ENCODE measurements around the gene PAPPA. TPM values are rescaled to one million over a fixed set of nuclear protein-coding genes. Genes with fewer than 3 reads are reported as not detected.

Gene PAPPA
- total RNA-seq, 2 donors from 2014 or later: 0.37 to 0.52 TPM

- Mint-ChIP-seq H3K4me1 (no peaks in the 10 kb centered on the region), H3K27ac (no peak overlapping the region), H3K27me3 (no peaks in the 10 kb centered on the region), H3K4me3 (no peak overlapping the region), H3K36me3 (ENCODE audit: low read depth) (no peaks in the 10 kb centered on the region)
- no peaks in the 10 kb centered on the region for H3K9me3 ChIP-seq (ENCODE audit: control insufficient read depth, low read length, poor library complexity, severe bottlenecking)
- ATAC-seq (no peak), DNase-seq (no peak)
Measured at GRCh38 chr9:116236979-116237378, 83.4 kb downstream of the PAPPA start.

GRCh38 chr9:116237456-116237855, 83.9 kb downstream of the PAPPA start:
- H3K27me3 Mint-ChIP-seq: no peaks in the 10 kb centered on the region
- H3K27ac Mint-ChIP-seq: no peak overlapping the region
- H3K4me3 Mint-ChIP-seq: no peak overlapping the region
- ATAC-seq (no peak), DNase-seq (no peak)
- no peaks in the 10 kb centered on the region for H3K36me3 Mint-ChIP-seq (ENCODE audit: low read depth)
- no peaks in the 10 kb centered on the region for H3K9me3 ChIP-seq (ENCODE audit: control insufficient read depth, low read length, poor library complexity, severe bottlenecking)
- H3K4me1 Mint-ChIP-seq: no peaks in the 10 kb centered on the region

GRCh38 chr9:116238225-116238624, 84.6 kb downstream of the PAPPA start:
- Mint-ChIP-seq H3K27me3 (no peaks in the 10 kb centered on the region), H3K36me3 (ENCODE audit: low read depth) (no peaks in the 10 kb centered on the region), H3K27ac (no peak overlapping the region), H3K4me3 (no peak overlapping the region), H3K4me1 (no peaks in the 10 kb centered on the region)
- H3K9me3 ChIP-seq (ENCODE audit: control insufficient read depth, low read length, poor library complexity, severe bottlenecking): no peaks in the 10 kb centered on the region
- no peak for DNase-seq
- ATAC-seq: no peak

- H3K9me3 ChIP-seq (ENCODE audit: control insufficient read depth, low read length, poor library complexity, severe bottlenecking): no peaks in the 10 kb centered on the region
- H3K4me3 Mint-ChIP-seq: no peak overlapping the region
- no peak overlapping the region for H3K27ac Mint-ChIP-seq
- no peaks in the 10 kb centered on the region for H3K4me1 Mint-ChIP-seq
- DNase-seq: no peak
- no peaks in the 10 kb centered on the region for H3K27me3 Mint-ChIP-seq
- no peaks in the 10 kb centered on the region for H3K36me3 Mint-ChIP-seq (ENCODE audit: low read depth)
- ATAC-seq: no peak
Measured at GRCh38 chr9:116238776-116239340, 85.3 kb downstream of the PAPPA start.

GRCh38 chr9:116243708-116244107, 90.1 kb downstream of the PAPPA start:
- DNase-seq (no peak), ATAC-seq (no peak)
- peaks cover 4% of the 10 kb centered on the region for H3K27me3 Mint-ChIP-seq
- H3K4me1 Mint-ChIP-seq: no peaks in the 10 kb centered on the region
- no peak overlapping the region for H3K27ac Mint-ChIP-seq
- H3K4me3 Mint-ChIP-seq: no peak overlapping the region
- no peaks in the 10 kb centered on the region for H3K9me3 ChIP-seq (ENCODE audit: control insufficient read depth, low read length, poor library complexity, severe bottlenecking)
- H3K36me3 Mint-ChIP-seq (ENCODE audit: low read depth): no peaks in the 10 kb centered on the region

GRCh38 chr9:116247284-116247683, 93.7 kb downstream of the PAPPA start:
- DNase-seq (no peak), ATAC-seq (no peak)
- H3K9me3 ChIP-seq (ENCODE audit: control insufficient read depth, low read length, poor library complexity, severe bottlenecking): no peaks in the 10 kb centered on the region
- Mint-ChIP-seq H3K4me1 (no peaks in the 10 kb centered on the region), H3K36me3 (ENCODE audit: low read depth) (no peaks in the 10 kb centered on the region), H3K4me3 (no peak overlapping the region), H3K27ac (no peak overlapping the region), H3K27me3 (peaks cover 9% of the 10 kb centered on the region)

- H3K27ac Mint-ChIP-seq: no peak overlapping the region
- no peak for DNase-seq
- no peak overlapping the region for H3K4me3 Mint-ChIP-seq
- H3K27me3 Mint-ChIP-seq: peaks cover 9% of the 10 kb centered on the region
- H3K4me1 Mint-ChIP-seq: no peaks in the 10 kb centered on the region
- no peak for ATAC-seq
- no peaks in the 10 kb centered on the region for H3K36me3 Mint-ChIP-seq (ENCODE audit: low read depth)
- H3K9me3 ChIP-seq (ENCODE audit: control insufficient read depth, low read length, poor library complexity, severe bottlenecking): no peaks in the 10 kb centered on the region
Measured at GRCh38 chr9:116247791-116248374, 94.3 kb downstream of the PAPPA start.

- Mint-ChIP-seq H3K4me3 (no peak overlapping the region), H3K27me3 (peaks cover 9% of the 10 kb centered on the region), H3K27ac (no peak overlapping the region), H3K4me1 (no peaks in the 10 kb centered on the region), H3K36me3 (ENCODE audit: low read depth) (no peaks in the 10 kb centered on the region)
- ATAC-seq (no peak), DNase-seq (no peak)
- no peaks in the 10 kb centered on the region for H3K9me3 ChIP-seq (ENCODE audit: control insufficient read depth, low read length, poor library complexity, severe bottlenecking)
Measured at GRCh38 chr9:116250891-116251290, 97.3 kb downstream of the PAPPA start.

- ATAC-seq (no peak), DNase-seq (no peak)
- no peak overlapping the region for H3K27ac Mint-ChIP-seq
- H3K4me3 Mint-ChIP-seq: no peak overlapping the region
- no peaks in the 10 kb centered on the region for H3K36me3 Mint-ChIP-seq (ENCODE audit: low read depth)
- H3K27me3 Mint-ChIP-seq: peaks cover 9% of the 10 kb centered on the region
- no peaks in the 10 kb centered on the region for H3K4me1 Mint-ChIP-seq
- no peaks in the 10 kb centered on the region for H3K9me3 ChIP-seq (ENCODE audit: control insufficient read depth, low read length, poor library complexity, severe bottlenecking)
Measured at GRCh38 chr9:116251366-116251765, 97.8 kb downstream of the PAPPA start.

- Mint-ChIP-seq H3K4me1 (no peaks in the 10 kb centered on the region), H3K27me3 (no peaks in the 10 kb centered on the region), H3K36me3 (ENCODE audit: low read depth) (no peaks in the 10 kb centered on the region)
Measured at GRCh38 chr9:116260531-116260930, 106.9 kb downstream of the PAPPA start.

GRCh38 chr9:116262448-116262847, 108.9 kb downstream of the PAPPA start:
- Mint-ChIP-seq H3K36me3 (ENCODE audit: low read depth) (no peaks in the 10 kb centered on the region), H3K27me3 (no peaks in the 10 kb centered on the region)
- ATAC-seq: no peak

More at GRCh38 chr9:116260531-116260930, 106.9 kb downstream of the PAPPA start:
- ATAC-seq: no peak
- H3K9me3 ChIP-seq (ENCODE audit: control insufficient read depth, low read length, poor library complexity, severe bottlenecking): no peaks in the 10 kb centered on the region
- no peak overlapping the region for H3K4me3 Mint-ChIP-seq
- no peak for DNase-seq
- H3K27ac Mint-ChIP-seq: no peak overlapping the region

GRCh38 chr9:116264361-116264760, 110.8 kb downstream of the PAPPA start:
- no peaks in the 10 kb centered on the region for H3K4me1 Mint-ChIP-seq
- ATAC-seq: no peak

More at GRCh38 chr9:116262448-116262847, 108.9 kb downstream of the PAPPA start:
- Mint-ChIP-seq H3K27ac (no peak overlapping the region), H3K4me3 (no peak overlapping the region), H3K4me1 (no peaks in the 10 kb centered on the region)
- no peak for DNase-seq
- no peaks in the 10 kb centered on the region for H3K9me3 ChIP-seq (ENCODE audit: control insufficient read depth, low read length, poor library complexity, severe bottlenecking)

GRCh38 chr9:116267021-116267420, 113.4 kb downstream of the PAPPA start:
- H3K27me3 Mint-ChIP-seq: peaks cover 5% of the 10 kb centered on the region
- ATAC-seq (no peak), DNase-seq (no peak)
- no peaks in the 10 kb centered on the region for H3K4me1 Mint-ChIP-seq
- H3K4me3 Mint-ChIP-seq: no peak overlapping the region
- H3K36me3 Mint-ChIP-seq (ENCODE audit: low read depth): no peaks in the 10 kb centered on the region
- no peak overlapping the region for H3K27ac Mint-ChIP-seq
- H3K9me3 ChIP-seq (ENCODE audit: control insufficient read depth, low read length, poor library complexity, severe bottlenecking): no peaks in the 10 kb centered on the region

More at GRCh38 chr9:116264361-116264760, 110.8 kb downstream of the PAPPA start:
- no peak overlapping the region for H3K27ac Mint-ChIP-seq
- DNase-seq: no peak
- H3K9me3 ChIP-seq (ENCODE audit: control insufficient read depth, low read length, poor library complexity, severe bottlenecking): no peaks in the 10 kb centered on the region
- no peak overlapping the region for H3K4me3 Mint-ChIP-seq
- H3K36me3 Mint-ChIP-seq (ENCODE audit: low read depth): no peaks in the 10 kb centered on the region
- no peaks in the 10 kb centered on the region for H3K27me3 Mint-ChIP-seq

GRCh38 chr9:116269250-116269649, 115.7 kb downstream of the PAPPA start:
- ATAC-seq: no peak
- H3K27me3 Mint-ChIP-seq: peaks cover 5% of the 10 kb centered on the region
- no peak overlapping the region for H3K27ac Mint-ChIP-seq
- H3K4me3 Mint-ChIP-seq: no peak overlapping the region
- no peaks in the 10 kb centered on the region for H3K9me3 ChIP-seq (ENCODE audit: control insufficient read depth, low read length, poor library complexity, severe bottlenecking)
- H3K4me1 Mint-ChIP-seq: no peaks in the 10 kb centered on the region
- no peak for DNase-seq
- no peaks in the 10 kb centered on the region for H3K36me3 Mint-ChIP-seq (ENCODE audit: low read depth)

All from T-helper 17 cell (primary cell).